Stimulated activated effector memory CD8-positive, alpha-beta T cell treated with anti-CD3 and anti-CD28 coated beads, Interleukin-12 subunit alpha, Interleukin-12 subunit beta, amount 100 ng/mL, for 72 hours (primary cell): ENCODE results near the gene SEC61A2.

ENCODE experiments used
- ATAC-seq: fragments of 150-1000 bp; cut with Tn5 transposase; 2 replicates; pipeline ENCODE4 v1.10.0; 2021
- DNase-seq, 2 donors: peaks; one replicate each; pipeline ENCODE4 v3.0.0; 2021 to 2022; ENCODE audit warnings: low spot score in 2 of 2
- H3K27ac Mint-ChIP-seq: one replicate; pipeline ENCODE4 v1.8.0; 2022; ENCODE audit warnings: mild to moderate bottlenecking, mixed read lengths
- H3K36me3 Mint-ChIP-seq: one replicate; pipeline ENCODE4 v1.8.0; 2022; ENCODE audit warnings: mild to moderate bottlenecking, mixed read lengths
- H3K4me1 Mint-ChIP-seq: one replicate; pipeline ENCODE4 v1.8.0; 2022; ENCODE audit warnings: mixed read lengths
- H3K4me3 Mint-ChIP-seq: one replicate; pipeline ENCODE4 v1.8.0; 2022; ENCODE audit warnings: mild to moderate bottlenecking, mixed read lengths
- H3K9me3 Mint-ChIP-seq: one replicate; pipeline ENCODE4 v1.8.0; 2022; ENCODE audit warnings: mixed read lengths

SEC61A2 gene

DNA sequence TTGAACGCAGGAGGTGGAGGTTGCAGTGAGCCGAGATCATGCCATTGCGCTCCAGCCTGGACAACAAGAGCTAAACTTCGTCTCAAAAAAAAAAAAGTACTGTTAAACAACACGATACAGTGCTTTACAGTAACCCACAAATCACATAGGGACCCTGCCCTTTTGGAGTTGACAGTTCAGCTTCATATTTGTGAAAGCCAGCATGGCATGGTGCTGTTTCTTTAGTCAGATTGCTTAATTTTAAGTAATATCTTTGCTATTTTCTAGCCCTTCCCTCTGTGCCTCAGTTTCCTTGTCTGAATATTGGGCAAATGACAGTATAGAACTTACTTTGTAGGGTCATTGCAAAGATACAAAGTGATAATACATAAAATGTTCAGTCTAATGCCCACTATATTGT, 71.4 kb downstream of the SEC61A2 start:
- no peak for ATAC-seq
- H3K4me1 Mint-ChIP-seq, result peaks cover 38% of the 10 kb centered on the region
- no peak for DNase-seq
- H3K36me3 Mint-ChIP-seq, result peaks cover 84% of the 10 kb centered on the region
- no peaks in the 10 kb centered on the region for H3K9me3 Mint-ChIP-seq
- peak overlapping the region; percentile 28 for H3K4me3 Mint-ChIP-seq
- H3K27ac Mint-ChIP-seq, result peak overlapping the region; percentile 13

DNA sequence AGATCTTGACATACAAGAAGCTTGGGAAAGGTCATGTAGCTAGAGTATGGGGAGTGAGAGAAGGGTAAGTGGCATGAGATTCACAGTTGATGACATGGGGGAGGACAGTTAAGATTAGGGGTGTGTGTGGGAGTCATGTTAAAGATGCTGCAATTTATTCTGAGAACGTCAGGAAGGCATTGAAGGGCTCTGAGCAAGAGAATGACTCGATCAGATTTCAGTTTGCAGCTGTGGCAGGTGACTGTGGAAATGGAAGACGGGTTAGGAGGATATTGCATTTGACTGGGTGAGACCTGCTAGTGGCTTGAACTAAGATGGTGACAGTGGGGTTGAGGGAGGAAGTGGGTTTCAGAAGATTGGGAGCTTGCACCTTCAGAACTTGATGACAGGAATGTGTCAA, 72.1 kb downstream of the SEC61A2 start:
- peak overlapping the region; percentile 28 for H3K4me3 Mint-ChIP-seq
- H3K36me3 Mint-ChIP-seq, result peaks cover 86% of the 10 kb centered on the region
- no peaks in the 10 kb centered on the region for H3K9me3 Mint-ChIP-seq
- no peak for DNase-seq
- peaks cover 32% of the 10 kb centered on the region for H3K4me1 Mint-ChIP-seq
- ATAC-seq, result peak; percentile 90
- H3K27ac Mint-ChIP-seq, result no peak overlapping the region

DNA sequence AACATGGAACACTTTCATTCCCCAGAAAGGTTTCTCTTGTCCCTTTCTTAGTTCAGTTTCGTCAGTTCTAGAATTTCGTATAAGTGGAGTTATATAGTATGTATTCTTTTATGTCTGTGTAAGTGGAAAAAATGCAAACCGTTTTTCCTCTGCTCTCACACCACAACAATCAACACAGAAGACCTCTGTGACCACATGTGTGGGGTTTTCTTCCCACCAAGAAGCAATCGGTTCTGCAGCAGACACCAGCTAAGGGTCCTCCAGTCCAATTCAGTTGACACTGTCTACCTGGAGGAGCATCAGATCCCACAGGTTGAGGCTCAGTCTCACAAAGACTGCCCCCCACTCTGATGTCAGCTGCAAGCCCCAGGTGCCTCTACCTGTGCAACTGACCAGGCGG, 72.7 kb downstream of the SEC61A2 start:
- no peak for DNase-seq
- Mint-ChIP-seq H3K27ac (no peak overlapping the region), H3K36me3 (peaks cover 93% of the 10 kb centered on the region), H3K4me3 (no peak overlapping the region), H3K4me1 (peaks cover 28% of the 10 kb centered on the region), H3K9me3 (no peaks in the 10 kb centered on the region)
- no peak for ATAC-seq

DNA sequence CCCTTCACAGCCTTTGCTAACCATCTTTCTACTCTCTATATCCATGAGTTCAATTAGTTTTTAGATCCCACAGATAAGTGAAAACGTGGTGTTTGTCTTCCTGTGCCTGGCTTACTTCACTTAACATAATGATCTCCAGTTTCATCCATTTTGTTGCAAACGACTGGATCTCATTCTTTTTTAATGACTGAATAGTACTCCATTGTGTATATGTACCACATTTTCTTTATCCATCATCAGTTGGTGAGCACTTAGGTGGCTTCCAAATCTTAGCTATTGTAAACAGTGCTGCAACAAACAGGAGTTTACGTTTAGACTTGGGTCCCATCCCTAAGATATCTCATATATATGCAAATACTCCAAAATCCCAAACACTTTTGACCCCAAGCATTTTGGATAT, 75.6 kb downstream of the SEC61A2 start:
- H3K36me3 Mint-ChIP-seq, result peaks cover 98% of the 10 kb centered on the region
- H3K9me3 Mint-ChIP-seq, result no peaks in the 10 kb centered on the region
- DNase-seq (no peak), ATAC-seq (no peak)
- no peak overlapping the region for H3K4me3 Mint-ChIP-seq
- H3K4me1 Mint-ChIP-seq, result peaks cover 38% of the 10 kb centered on the region
- peak overlapping the region; percentile 32 for H3K27ac Mint-ChIP-seq

DNA sequence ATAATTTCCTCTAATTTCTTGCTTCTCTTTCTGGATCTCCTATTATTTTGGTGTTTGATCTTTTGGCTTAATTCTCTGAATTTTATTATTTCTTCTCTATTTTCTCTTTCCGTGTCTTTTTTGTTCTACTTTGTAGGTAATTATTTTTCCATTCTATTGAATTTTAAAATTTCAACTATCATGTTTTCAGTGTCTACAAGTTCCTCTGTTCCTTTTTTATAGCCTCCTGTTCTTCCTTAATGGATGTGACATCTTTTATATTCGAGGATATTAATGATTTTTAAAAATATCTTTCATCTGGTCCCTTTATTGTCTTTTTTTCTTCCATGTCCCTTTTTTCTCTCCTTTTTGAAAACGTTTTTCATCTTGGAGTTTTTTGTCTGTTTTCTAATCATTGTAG, 77.6 kb downstream of the SEC61A2 start:
- Mint-ChIP-seq H3K36me3 (peaks cover 98% of the 10 kb centered on the region), H3K27ac (peak overlapping the region; percentile 73), H3K4me1 (peaks cover 25% of the 10 kb centered on the region), H3K4me3 (no peak overlapping the region), H3K9me3 (no peaks in the 10 kb centered on the region)
- no peak for DNase-seq
- ATAC-seq, result no peak

DNA sequence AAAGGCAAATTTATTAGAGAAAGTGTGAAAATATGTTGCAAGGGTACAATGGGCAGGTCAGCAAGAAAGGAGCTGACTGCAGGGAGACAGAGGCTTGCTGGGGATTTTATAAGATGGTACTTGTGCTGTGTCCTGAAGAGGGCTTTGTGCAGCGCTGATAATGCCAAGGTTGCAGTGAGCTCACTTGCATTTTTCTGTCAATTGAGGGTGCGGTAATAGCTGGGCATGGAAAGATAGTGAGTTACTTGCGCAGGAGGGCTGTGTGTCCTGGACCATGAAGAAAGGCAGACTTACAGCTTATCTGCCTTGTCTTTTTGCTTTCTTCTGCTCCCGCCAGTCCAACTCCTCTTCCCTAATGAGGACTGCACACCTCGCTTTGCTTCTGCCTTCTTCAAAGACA, 79.0 kb downstream of the SEC61A2 start:
- Mint-ChIP-seq H3K4me3 (no peak overlapping the region), H3K9me3 (no peaks in the 10 kb centered on the region), H3K4me1 (peaks cover 20% of the 10 kb centered on the region), H3K27ac (peak overlapping the region; percentile 73), H3K36me3 (peaks cover 98% of the 10 kb centered on the region)
- no peak for DNase-seq
- ATAC-seq, result no peak

DNA sequence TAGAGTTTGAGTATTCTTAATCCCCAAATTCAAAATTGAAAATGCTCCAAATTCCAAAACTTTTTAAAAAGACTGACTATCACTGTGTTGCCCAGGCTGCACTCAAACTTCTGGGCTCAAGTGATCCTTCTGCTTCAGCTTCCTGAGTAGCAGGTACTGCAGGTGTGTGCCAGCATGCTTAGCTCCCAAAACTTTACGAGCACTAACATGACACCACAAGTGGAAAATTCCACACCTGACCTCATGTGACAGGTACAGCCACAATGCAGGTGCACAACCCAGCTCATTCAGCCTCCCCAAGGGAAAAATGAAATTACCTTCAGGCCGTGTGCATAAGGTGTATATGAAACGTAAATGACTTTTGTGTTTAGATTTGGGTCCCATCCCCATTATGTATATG, 83.0 kb downstream of the SEC61A2 start:
- peaks cover 97% of the 10 kb centered on the region for H3K36me3 Mint-ChIP-seq
- H3K27ac Mint-ChIP-seq, result no peak overlapping the region
- H3K9me3 Mint-ChIP-seq, result no peaks in the 10 kb centered on the region
- peaks cover 23% of the 10 kb centered on the region for H3K4me1 Mint-ChIP-seq
- H3K4me3 Mint-ChIP-seq, result no peak overlapping the region
- DNase-seq (no peak), ATAC-seq (no peak)

DNA sequence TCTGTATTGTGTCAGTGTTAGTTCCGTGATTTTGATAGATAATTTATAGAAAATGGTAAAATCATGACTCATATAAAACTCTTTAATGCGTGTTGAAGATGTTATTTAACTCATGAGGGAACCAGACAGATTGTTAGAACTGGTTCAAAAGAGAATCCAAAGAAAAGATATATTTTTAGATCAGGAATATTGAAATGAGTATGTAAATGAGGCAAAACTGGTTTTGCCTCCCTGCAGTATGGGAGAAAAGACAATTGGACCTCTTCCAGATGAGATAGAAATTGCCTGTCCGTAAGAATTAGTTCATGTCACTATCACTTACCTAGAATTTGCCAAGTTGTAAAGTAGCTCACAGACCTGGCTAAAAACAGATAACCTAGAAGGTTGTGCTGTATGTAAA, 84.1 kb downstream of the SEC61A2 start:
- no peak for DNase-seq
- no peaks in the 10 kb centered on the region for H3K9me3 Mint-ChIP-seq
- H3K4me1 Mint-ChIP-seq, result peaks cover 16% of the 10 kb centered on the region
- ATAC-seq, result no peak
- peaks cover 99% of the 10 kb centered on the region for H3K36me3 Mint-ChIP-seq
- H3K4me3 Mint-ChIP-seq, result no peak overlapping the region
- peak overlapping the region; percentile 68 for H3K27ac Mint-ChIP-seq

DNA sequence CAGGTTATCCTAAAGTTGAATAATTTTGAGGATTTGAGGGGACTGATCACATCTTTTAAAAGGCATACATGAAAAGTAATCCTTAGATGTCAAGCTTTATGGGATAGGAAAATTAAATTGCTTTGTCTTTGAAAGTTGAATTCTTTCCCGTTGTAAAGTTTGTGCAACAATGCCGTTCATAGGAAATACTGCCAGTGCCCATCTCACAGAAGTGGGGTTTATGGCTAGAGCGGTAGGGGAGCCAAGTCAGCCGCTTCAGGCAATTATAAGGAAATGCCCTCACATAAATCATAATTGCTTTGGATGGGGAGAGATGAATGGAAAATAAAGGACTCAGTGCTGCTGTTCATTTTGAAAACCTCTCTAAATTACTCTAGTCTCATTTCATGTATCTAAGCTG, 84.6 kb downstream of the SEC61A2 start:
- DNase-seq (no peak), ATAC-seq (no peak)
- peaks cover 12% of the 10 kb centered on the region for H3K4me1 Mint-ChIP-seq
- no peak overlapping the region for H3K4me3 Mint-ChIP-seq
- H3K36me3 Mint-ChIP-seq, result peaks cover 99% of the 10 kb centered on the region
- H3K27ac Mint-ChIP-seq, result peak overlapping the region; percentile 79
- no peaks in the 10 kb centered on the region for H3K9me3 Mint-ChIP-seq

DNA sequence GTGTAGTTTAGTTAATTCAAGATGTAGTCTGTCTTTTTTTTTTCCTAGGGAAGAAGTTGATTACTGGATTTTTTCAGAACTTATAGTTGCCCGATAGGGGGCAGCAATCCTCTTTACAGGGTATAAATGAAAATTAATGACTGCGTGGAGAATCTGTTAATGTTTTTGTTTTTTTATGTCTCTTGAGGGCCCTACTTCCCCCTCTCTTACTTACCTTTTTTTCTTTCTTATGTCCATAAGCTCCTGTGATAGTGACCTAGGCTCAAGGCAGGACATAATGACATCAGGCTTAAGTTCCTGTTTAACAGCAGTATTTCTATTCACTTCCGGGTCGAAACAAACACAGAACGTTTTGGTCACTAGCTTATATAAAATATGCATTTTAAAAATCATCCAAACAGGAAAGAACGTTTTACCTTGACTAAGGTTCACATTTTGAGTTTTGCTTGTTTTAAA, 85.3 kb downstream of the SEC61A2 start:
- H3K4me1 Mint-ChIP-seq, result peaks cover 10% of the 10 kb centered on the region
- H3K36me3 Mint-ChIP-seq, result peaks cover 99% of the 10 kb centered on the region
- H3K27ac Mint-ChIP-seq, result peak overlapping the region; percentile 79
- no peak overlapping the region for H3K4me3 Mint-ChIP-seq
- no peaks in the 10 kb centered on the region for H3K9me3 Mint-ChIP-seq
- DNase-seq (peak in 1 of 2 donors; percentile 26), ATAC-seq (no peak)
